GM10266 (cell line): ENCODE results near the gene CPNE9.
A peak's percentile ranks its signal among the peaks of the same experiment; 100 is the strongest.

Experiments
- DNase-seq: peaks from one replicate; pipeline ENCODE4 v3.0.0; 2012; ENCODE audit errors: extremely low spot score
- TF ChIP-seq, protein P1 (sequence below): IDR thresholded peaks from 2 replicates; pipeline ENCODE4 v1.5.1; 2012; ENCODE audit warnings: mild to moderate bottlenecking, low read depth; ENCODE audit not compliant: control insufficient read depth, insufficient read depth; ENCODE audit errors: missing control alignments

The CPNE9 gene

DNA sequence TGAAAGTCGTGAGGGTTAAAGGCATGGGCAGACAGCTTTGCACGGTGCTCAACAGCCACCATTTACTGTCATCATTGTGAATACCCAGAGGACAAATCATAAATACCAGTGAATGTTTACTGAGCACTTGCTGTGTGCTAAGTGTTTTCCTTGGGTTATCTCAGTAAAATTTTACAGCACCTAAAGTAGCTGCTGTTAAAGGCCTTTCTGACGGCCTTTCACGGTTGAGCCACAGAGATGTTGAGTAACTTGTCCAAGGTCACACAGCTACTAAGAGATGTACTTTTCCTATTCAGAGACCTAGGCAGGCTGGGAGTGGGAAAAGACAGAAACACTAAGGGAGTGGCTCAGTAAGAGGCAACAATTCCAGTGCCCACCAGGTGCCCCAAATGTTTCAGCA is 393 bp upstream of the CPNE9 start:
- TF ChIP-seq, protein P1, sequence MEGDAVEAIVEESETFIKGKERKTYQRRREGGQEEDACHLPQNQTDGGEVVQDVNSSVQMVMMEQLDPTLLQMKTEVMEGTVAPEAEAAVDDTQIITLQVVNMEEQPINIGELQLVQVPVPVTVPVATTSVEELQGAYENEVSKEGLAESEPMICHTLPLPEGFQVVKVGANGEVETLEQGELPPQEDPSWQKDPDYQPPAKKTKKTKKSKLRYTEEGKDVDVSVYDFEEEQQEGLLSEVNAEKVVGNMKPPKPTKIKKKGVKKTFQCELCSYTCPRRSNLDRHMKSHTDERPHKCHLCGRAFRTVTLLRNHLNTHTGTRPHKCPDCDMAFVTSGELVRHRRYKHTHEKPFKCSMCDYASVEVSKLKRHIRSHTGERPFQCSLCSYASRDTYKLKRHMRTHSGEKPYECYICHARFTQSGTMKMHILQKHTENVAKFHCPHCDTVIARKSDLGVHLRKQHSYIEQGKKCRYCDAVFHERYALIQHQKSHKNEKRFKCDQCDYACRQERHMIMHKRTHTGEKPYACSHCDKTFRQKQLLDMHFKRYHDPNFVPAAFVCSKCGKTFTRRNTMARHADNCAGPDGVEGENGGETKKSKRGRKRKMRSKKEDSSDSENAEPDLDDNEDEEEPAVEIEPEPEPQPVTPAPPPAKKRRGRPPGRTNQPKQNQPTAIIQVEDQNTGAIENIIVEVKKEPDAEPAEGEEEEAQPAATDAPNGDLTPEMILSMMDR: no peak
- DNase-seq: no peak

DNA sequence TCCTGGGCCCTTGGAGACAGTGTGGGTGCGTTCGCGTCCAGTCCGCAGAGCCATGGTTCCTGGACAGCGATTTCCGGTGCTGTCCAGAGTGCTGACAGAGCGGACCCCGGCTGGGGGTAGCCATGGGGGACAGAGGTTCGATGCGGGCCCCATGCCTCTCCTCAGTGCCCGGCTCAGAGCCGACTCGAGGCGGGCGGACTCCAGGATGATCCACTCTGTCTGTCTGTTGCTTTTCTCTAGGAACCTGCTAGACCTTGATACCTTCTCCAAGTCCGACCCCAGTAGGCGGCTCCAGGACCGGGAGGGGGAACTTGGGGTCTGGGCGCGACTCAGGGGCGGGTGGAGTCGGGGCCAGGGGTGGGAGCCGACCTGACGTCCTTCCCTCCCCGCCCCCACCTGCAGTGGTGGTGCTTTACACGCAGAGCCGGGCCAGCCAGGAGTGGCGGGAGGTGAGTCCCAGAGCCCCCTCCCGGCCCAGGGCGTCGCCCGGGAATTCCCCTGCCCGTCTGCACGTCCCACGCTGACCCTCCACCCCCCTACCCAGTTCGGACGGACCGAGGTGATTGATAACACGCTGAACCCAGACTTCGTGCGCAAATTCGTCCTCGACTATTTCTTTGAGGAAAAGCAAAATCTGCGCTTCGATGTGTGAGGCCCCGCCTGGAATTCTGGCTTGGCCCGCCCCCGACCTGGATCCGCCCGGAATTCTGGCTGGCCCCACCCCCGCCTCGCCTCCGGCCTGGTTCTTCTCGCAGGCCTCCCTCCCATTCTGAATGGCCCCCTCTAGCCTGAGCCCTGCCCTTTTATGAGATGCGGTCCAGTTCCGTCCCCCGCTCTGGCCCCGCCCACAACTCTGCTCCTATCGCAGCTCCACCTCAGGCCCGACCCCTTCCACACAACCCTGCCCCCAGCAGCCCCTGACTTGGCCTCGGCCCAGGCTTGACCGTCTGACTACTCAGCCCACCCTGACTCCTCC is 1.0 kb downstream of the CPNE9 start:
- TF ChIP-seq, protein P1: no peak
- DNase-seq: peak; percentile 73

DNA sequence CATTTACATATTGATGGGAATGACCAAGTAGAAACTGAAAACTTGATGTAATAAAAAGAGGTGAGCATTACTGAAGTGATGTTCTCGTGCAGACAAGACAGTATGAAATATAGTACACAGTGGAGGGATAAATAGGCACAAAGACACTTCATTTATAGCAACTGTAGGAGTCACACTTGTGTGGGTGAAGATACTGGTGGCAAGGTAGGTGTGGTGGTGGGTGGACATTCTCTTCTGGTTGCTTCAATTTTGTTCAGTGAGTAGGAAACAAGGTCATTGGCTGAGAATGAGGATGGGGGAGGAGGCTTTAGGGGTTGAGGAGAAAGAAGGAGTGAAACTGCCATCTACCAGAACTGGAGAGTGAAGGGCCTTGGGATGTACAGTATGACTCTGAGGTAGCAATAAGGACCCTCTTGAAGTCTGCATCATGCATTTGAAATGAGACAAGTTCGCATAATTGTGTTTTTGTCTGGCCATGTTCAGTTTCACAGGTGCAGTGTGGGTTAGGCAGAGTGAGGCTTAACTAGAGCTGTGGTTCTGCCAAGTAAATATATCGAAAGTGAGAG is 6.6 kb downstream of the CPNE9 start:
- TF ChIP-seq, protein P1: no peak
- DNase-seq: no peak

DNA sequence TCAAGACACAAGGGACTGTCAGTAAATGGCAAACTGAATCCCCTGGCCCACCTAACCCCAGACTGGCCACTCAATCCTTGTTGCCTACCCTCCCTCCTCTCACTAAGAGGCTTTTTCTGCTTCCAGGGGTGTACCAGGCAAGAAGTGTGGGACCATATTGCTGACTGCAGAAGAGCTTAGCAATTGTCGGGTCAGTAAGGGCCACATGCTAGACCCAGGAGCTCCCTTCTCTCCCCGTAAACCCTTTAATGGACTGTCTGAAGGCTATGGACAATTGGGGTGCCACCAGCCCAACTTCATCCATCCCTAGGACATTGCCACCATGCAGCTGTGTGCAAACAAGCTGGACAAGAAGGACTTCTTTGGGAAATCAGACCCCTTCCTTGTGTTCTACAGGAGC is 8.8 kb downstream of the CPNE9 start:
- DNase-seq: no peak
- TF ChIP-seq, protein P1: no peak

DNA sequence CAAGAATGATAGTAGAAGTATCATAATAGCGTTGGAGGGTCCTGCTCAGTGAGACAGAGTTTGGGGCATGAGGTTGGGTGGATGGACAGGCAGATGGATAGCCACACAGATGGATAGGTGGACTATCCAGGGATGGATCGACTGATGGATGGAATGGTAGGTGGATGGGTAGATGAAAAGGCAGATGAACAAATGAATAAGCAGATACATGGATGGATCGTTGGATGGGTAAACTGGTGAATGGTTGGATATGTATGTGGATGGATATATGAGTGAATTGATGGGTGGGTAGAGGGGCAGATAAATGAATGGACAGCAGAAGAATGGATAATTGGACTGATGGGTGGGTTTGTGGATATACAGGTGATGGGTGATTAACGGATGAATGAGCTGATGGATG is 9.5 kb downstream of the CPNE9 start:
- TF ChIP-seq, protein P1: no peak
- DNase-seq: no peak

DNA sequence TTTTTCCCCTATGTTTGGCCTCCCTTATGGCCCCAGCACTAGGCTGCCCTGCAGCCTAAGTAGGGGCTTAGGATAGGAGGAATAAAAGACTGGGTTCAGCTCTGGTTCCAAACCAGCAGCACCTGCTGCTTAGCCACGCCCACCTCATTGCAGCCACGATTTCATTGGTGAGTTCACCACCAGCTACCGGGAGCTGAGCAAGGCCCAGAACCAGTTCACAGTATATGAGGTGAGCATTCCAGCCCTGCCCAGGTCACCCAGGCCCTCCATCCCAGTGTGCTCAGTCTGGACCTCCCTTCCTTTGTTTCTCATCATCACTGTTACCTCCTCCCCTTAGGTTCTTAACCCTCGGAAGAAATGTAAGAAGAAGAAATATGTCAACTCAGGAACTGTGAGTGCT is 11.5 kb downstream of the CPNE9 start:
- TF ChIP-seq, protein P1: no peak
- DNase-seq: no peak
